Keratinocyte (primary cell): ENCODE measurements around the gene PPTC7. TPM values are rescaled to one million over a fixed set of nuclear protein-coding genes. Genes with fewer than 3 reads are reported as not detected.

Experiments used
- DNase-seq: peaks from one replicate; pipeline ENCODE4 v3.0.0-alpha.2; 2011; ENCODE audit warnings: low read depth, missing footprints, low spot score
- FAIRE-seq: peaks from 2 replicates; lab custom pipeline; 2011; peaks lifted over from hg19 to GRCh38; lab: Jason Lieb, UNC
- H2AFZ ChIP-seq: 2 replicates; pipeline ENCODE4 v1.6.0; 2012; ENCODE audit warnings: low read length, control low read depth, inconsistent platforms; ENCODE audit not compliant: control insufficient read depth
- H3K27ac ChIP-seq: 2 replicates; pipeline ENCODE4 v1.5.1; 2011; ENCODE audit warnings: low read length; ENCODE audit not compliant: control insufficient read depth, insufficient read depth
- H3K27me3 ChIP-seq: 3 replicates; pipeline ENCODE4 v1.6.0; 2011; ENCODE audit warnings: low read length; ENCODE audit not compliant: control insufficient read depth, insufficient read depth; ENCODE audit errors: extremely low read depth
- H3K36me3 ChIP-seq, 2 experiments: 2 replicates in 1 of 2; 3 replicates in 1 of 2; pipeline ENCODE4 v1.5.1; 2011; ENCODE audit warnings: low read length in 2 of 2, mild to moderate bottlenecking in 1 of 2; ENCODE audit not compliant: control insufficient read depth in 2 of 2, insufficient read depth in 2 of 2; ENCODE audit errors: extremely low read depth in 1 of 2
- H3K4me1 ChIP-seq: 3 replicates; pipeline ENCODE4 v1.5.1; 2011; ENCODE audit warnings: low read length; ENCODE audit not compliant: control insufficient read depth, insufficient read depth; ENCODE audit errors: extremely low read depth
- H3K4me2 ChIP-seq: 3 replicates; pipeline ENCODE4 v1.6.0; 2011; ENCODE audit warnings: low read depth, low read length; ENCODE audit not compliant: control insufficient read depth, insufficient read depth; ENCODE audit errors: extremely low read depth
- H3K4me3 ChIP-seq, 3 experiments: fragments of 200-600 bp in 1 of 3; sonication (generic) in 1 of 3; 2 replicates in 2 of 3; 3 replicates in 1 of 3; pipeline ENCODE4 v1.5.1; 2011 to 2016; ENCODE audit warnings: low read length in 3 of 3, mild to moderate bottlenecking in 3 of 3, control low read depth in 2 of 3, inconsistent platforms in 1 of 3, low read depth in 1 of 3, mixed read lengths in 1 of 3, mixed run types in 1 of 3, moderate library complexity in 1 of 3; ENCODE audit not compliant: control insufficient read depth in 2 of 3, insufficient read depth in 2 of 3; ENCODE audit errors: extremely low read depth in 1 of 3
- H3K79me2 ChIP-seq: 2 replicates; pipeline ENCODE4 v1.6.0; 2012; ENCODE audit warnings: low read length; ENCODE audit not compliant: control insufficient read depth, insufficient read depth
- H3K9ac ChIP-seq: 3 replicates; pipeline ENCODE4 v1.6.0; 2011; ENCODE audit warnings: low read length; ENCODE audit not compliant: control insufficient read depth, insufficient read depth; ENCODE audit errors: extremely low read depth
- H3K9me1 ChIP-seq: 3 replicates; pipeline ENCODE4 v1.6.0; 2011; ENCODE audit warnings: low read length; ENCODE audit not compliant: control insufficient read depth, insufficient read depth; ENCODE audit errors: extremely low read depth
- H3K9me3 ChIP-seq: 2 replicates; pipeline ENCODE4 v1.5.1; 2012; ENCODE audit warnings: low read depth, low read length; ENCODE audit not compliant: control insufficient read depth
- H4K20me1 ChIP-seq: 3 replicates; pipeline ENCODE4 v1.6.0; 2011; ENCODE audit warnings: low read length; ENCODE audit not compliant: control insufficient read depth, insufficient read depth; ENCODE audit errors: extremely low read depth
- CTCF ChIP-seq, 3 experiments: IDR thresholded peaks in 1 of 3; conservative IDR thresholded peaks in 1 of 3; optimal IDR thresholded peaks in 1 of 3; 2 replicates in 2 of 3; 3 replicates in 1 of 3; pipeline versions ENCODE3 to v1.5.1; 2011; ENCODE audit warnings: low read length in 3 of 3, mild to moderate bottlenecking in 3 of 3, moderate library complexity in 2 of 3, control low read depth in 1 of 3, inconsistent platforms in 1 of 3; ENCODE audit not compliant: insufficient read depth in 2 of 3; ENCODE audit errors: extremely low read depth in 1 of 3
- EZH2 ChIP-seq: IDR thresholded peaks from one replicate; pipeline ENCODE4 v1.6.1; 2012; ENCODE audit warnings: inconsistent platforms, mild to moderate bottlenecking, low read length, moderate library complexity
- dilution Hi-C: fragments of 300-500 bp; cut with MboI; formaldehyde crosslinking; loops from one replicate; pipeline ENCODE4 v1.7.0; 2020; ENCODE audit warnings: low sequenced_read_pairs; ENCODE audit not compliant: extremely low pct_ligation_motif_present
- polyA plus RNA-seq, 5 experiments: library from polyadenylated mRNA; depleted of rRNA in 3 of 5; stranded (reverse) in 3 of 5; stranded (forward) in 1 of 5; unstranded in 1 of 5; fragments of >200 nt; gene quantifications; 1 replicate in 1 of 5; 2 replicates in 3 of 5; 3 replicates in 1 of 5; pipeline versions ENCODE4 v1.2.1 to v1.2.3, GENCODE V29; 2011 to 2012; ENCODE audit warnings: missing spikeins in 2 of 5, low read depth in 1 of 5, low replicate concordance in 1 of 5

PPTC7 gene
- polyA plus RNA-seq, 1 donor (not counting 4 experiments of a cell fraction or from before 2014, with no cell fraction given), result 35.9 TPM

GRCh38 chr12:110536834-110537604, 46.1 kb downstream of the PPTC7 start:
- no peaks in the 10 kb centered on the region for H3K9me1 ChIP-seq
- dilution Hi-C loops, result no loop called here
- no peaks in the 10 kb centered on the region for H3K27me3 ChIP-seq
- no peaks in the 10 kb centered on the region for H3K9me3 ChIP-seq
- H4K20me1 ChIP-seq, result no peaks in the 10 kb centered on the region
- TF ChIP-seq EZH2, result no peak
- TF ChIP-seq CTCF (optimal IDR thresholded peaks at IDR 0.05 in 1 of 3, IDR thresholded peaks at IDR 0.05 in 1 of 3, conservative IDR thresholded peaks at IDR 0.05 in 1 of 3; ENCODE audit: extremely low read depth in 1 of 3, insufficient read depth in 2 of 3, low read length in 3 of 3), result no peak
- peak; percentile 69 for FAIRE-seq
- peak overlapping the region; percentile 63 for H3K27ac ChIP-seq
- H3K4me2 ChIP-seq, result peak overlapping the region; percentile 28
- H3K4me1 ChIP-seq, result peaks cover 47% of the 10 kb centered on the region
- no peak for DNase-seq
- no peak overlapping the region for H2AFZ ChIP-seq
- H3K4me3 ChIP-seq, result no peak overlapping the region
- H3K79me2 ChIP-seq, result peaks cover 34% of the 10 kb centered on the region
- H3K9ac ChIP-seq, result peak overlapping the region; percentile 38
- peaks cover 17 to 45% of the 10 kb centered on the region in 2 experiments for H3K36me3 ChIP-seq

- no peak for FAIRE-seq
- no peak for DNase-seq
- no peak overlapping the region for H2AFZ ChIP-seq
- no peaks in the 10 kb centered on the region for H3K9me3 ChIP-seq
- H3K4me1 ChIP-seq, result peaks cover 50% of the 10 kb centered on the region
- H3K79me2 ChIP-seq, result peaks cover 30% of the 10 kb centered on the region
- H3K4me2 ChIP-seq, result no peak overlapping the region
- H3K4me3 ChIP-seq, result no peak overlapping the region
- no peaks in the 10 kb centered on the region for H3K9me1 ChIP-seq
- TF ChIP-seq CTCF (optimal IDR thresholded peaks at IDR 0.05 in 1 of 3, IDR thresholded peaks at IDR 0.05 in 1 of 3, conservative IDR thresholded peaks at IDR 0.05 in 1 of 3; ENCODE audit: extremely low read depth in 1 of 3, insufficient read depth in 2 of 3, low read length in 3 of 3) (no peak), EZH2 (no peak)
- dilution Hi-C loops, result no loop called here
- no peak overlapping the region for H3K9ac ChIP-seq
- peaks cover 2% of the 10 kb centered on the region for H4K20me1 ChIP-seq
- H3K27me3 ChIP-seq, result no peaks in the 10 kb centered on the region
- no peak overlapping the region for H3K27ac ChIP-seq
- H3K36me3 ChIP-seq, result peaks cover 17 to 45% of the 10 kb centered on the region in 2 experiments
These were observed 48.3 kb downstream of the PPTC7 start for GRCh38 chr12:110534811-110535210.
